NCI-H460 (cell line): Measurements from ENCODE around the gene BPIFB6. TPM values are rescaled to one million over a fixed set of nuclear protein-coding genes. Genes with fewer than 3 reads are reported as not detected.

Source experiments
- DNase-seq: peaks from one replicate; pipeline ENCODE4 v3.0.0-alpha.2; 2016; ENCODE audit warnings: low read depth; ENCODE audit errors: extremely low read depth
- total RNA-seq: library from RNA; depleted of rRNA; stranded (reverse); fragments of >200 nt; shearing (Covaris generic); gene quantifications from 2 replicates; pipeline ENCODE4 v1.2.3, GENCODE V29; 2014

BPIFB6 gene
- total RNA-seq, 1 experiment from 2014 or later, result not detected

- DNase-seq, result no peak
These were observed 30.5 kb upstream of the BPIFB6 start for GRCh38 chr20:33000802-33001466.

- DNase-seq, result no peak
These were observed 29.2 kb upstream of the BPIFB6 start for GRCh38 chr20:33002087-33002808.

- no peak for DNase-seq
These were observed 27.2 kb upstream of the BPIFB6 start, which contains the start of gene SUN5 for GRCh38 chr20:33004141-33004751. SUN5 (minus strand) TSS chr20:33004433; CDS start chr20:33004340, 93 bp downstream.

GRCh38 chr20:33005132-33005566 is 26.3 kb upstream of the BPIFB6 start:
- no peak for DNase-seq

GRCh38 chr20:33005908-33006775 is 25.3 kb upstream of the BPIFB6 start:
- no peak for DNase-seq

GRCh38 chr20:33006776-33007375 is 24.6 kb upstream of the BPIFB6 start:
- no peak for DNase-seq

- DNase-seq, result no peak
These were observed 23.8 kb upstream of the BPIFB6 start, which contains the start of gene BPIFB2 for GRCh38 chr20:33007376-33008335. BPIFB2 (plus strand) TSS chr20:33007704; CDS start chr20:33008575, 871 bp downstream.

GRCh38 chr20:33008336-33009213 is 22.9 kb upstream of the BPIFB6 start:
- DNase-seq, result no peak

GRCh38 chr20:33009214-33010132 is 22.0 kb upstream of the BPIFB6 start:
- DNase-seq, result no peak

- no peak for DNase-seq
These were observed 21.3 kb upstream of the BPIFB6 start for GRCh38 chr20:33010133-33010504.

GRCh38 chr20:33010674-33011449 is 20.6 kb upstream of the BPIFB6 start:
- DNase-seq, result no peak

- DNase-seq, result no peak
These were observed 18.9 kb upstream of the BPIFB6 start for GRCh38 chr20:33012327-33013189.

GRCh38 chr20:33013701-33014326 is 17.6 kb upstream of the BPIFB6 start:
- no peak for DNase-seq

- DNase-seq, result no peak
These were observed 16.9 kb upstream of the BPIFB6 start for GRCh38 chr20:33014336-33015113.
